ENCODE results near the gene BCL7B. TPM values are rescaled to one million over a fixed set of nuclear protein-coding genes. Genes with fewer than 3 reads are reported as not detected.

The BCL7B gene
- total RNA-seq, result 38.2 to 42.5 TPM (median 40.4 TPM) in 3 replicates

GRCh38 chr7:73557397-73558257, at the start of gene BCL7B:
TSS of gene BCL7B (minus strand) at chr7:73557690. CDS start at chr7:73557578, 112 bp downstream.
- Mint-ChIP-seq H3K9me3 (no peaks in the 10 kb centered on the region), H3K4me3 (peak within 1 kb of the TSS; percentile 85), H3K27ac (peak within 1 kb of the TSS; percentile 95), H3K36me3 (peaks cover 2% of the 10 kb centered on the region), H3K27me3 (ENCODE audit: low read depth) (no peaks in the 10 kb centered on the region), H3K4me1 (peaks cover 17% of the 10 kb centered on the region)
- TF ChIP-seq CTCF (IDR thresholded peaks at IDR 0.05; ENCODE audit: unreplicated experiment), result no peak
- DNase-seq (ENCODE audit: low spot score in 2 of 2, unreplicated experiment in 2 of 2), result peak; percentile 62 to 79

- TF ChIP-seq CTCF (IDR thresholded peaks at IDR 0.05; ENCODE audit: unreplicated experiment), result no peak
- DNase-seq (ENCODE audit: low spot score in 2 of 2, unreplicated experiment in 2 of 2), result no peak
- Mint-ChIP-seq H3K27ac (no peak overlapping the region), H3K4me1 (no peaks in the 10 kb centered on the region), H3K4me3 (no peak overlapping the region), H3K9me3 (no peaks in the 10 kb centered on the region), H3K36me3 (no peaks in the 10 kb centered on the region), H3K27me3 (ENCODE audit: low read depth) (peaks cover 13% of the 10 kb centered on the region)
These were observed 48.2 kb upstream of the BCL7B start for GRCh38 chr7:73605601-73606220.

GRCh38 chr7:73602721-73603651, 45.5 kb upstream of the BCL7B start:
- Mint-ChIP-seq H3K4me3 (no peak overlapping the region), H3K9me3 (no peaks in the 10 kb centered on the region), H3K4me1 (no peaks in the 10 kb centered on the region), H3K27ac (no peak overlapping the region), H3K36me3 (no peaks in the 10 kb centered on the region), H3K27me3 (ENCODE audit: low read depth) (peaks cover 23% of the 10 kb centered on the region)
- DNase-seq (ENCODE audit: low spot score in 2 of 2, unreplicated experiment in 2 of 2), result no peak
- no peak for TF ChIP-seq CTCF (IDR thresholded peaks at IDR 0.05; ENCODE audit: unreplicated experiment)

GRCh38 chr7:73599916-73600315, 42.4 kb upstream of the BCL7B start:
- H3K9me3 Mint-ChIP-seq, result no peaks in the 10 kb centered on the region
- TF ChIP-seq CTCF (IDR thresholded peaks at IDR 0.05; ENCODE audit: unreplicated experiment), result no peak
- H3K36me3 Mint-ChIP-seq, result no peaks in the 10 kb centered on the region
- peaks cover 24% of the 10 kb centered on the region for H3K27me3 Mint-ChIP-seq (ENCODE audit: low read depth)
- no peaks in the 10 kb centered on the region for H3K4me1 Mint-ChIP-seq
- H3K27ac Mint-ChIP-seq, result no peak overlapping the region
- no peak for DNase-seq (ENCODE audit: low spot score in 2 of 2, unreplicated experiment in 2 of 2)
- no peak overlapping the region for H3K4me3 Mint-ChIP-seq

- Mint-ChIP-seq H3K27ac (no peak overlapping the region), H3K27me3 (ENCODE audit: low read depth) (peaks cover 24% of the 10 kb centered on the region)
- no peak for TF ChIP-seq CTCF (IDR thresholded peaks at IDR 0.05; ENCODE audit: unreplicated experiment)
These were observed 41.8 kb upstream of the BCL7B start for GRCh38 chr7:73599151-73599882.

More at GRCh38 chr7:73599151-73599882, 41.8 kb upstream of the BCL7B start:
- DNase-seq (ENCODE audit: low spot score in 2 of 2, unreplicated experiment in 2 of 2), result no peak
- Mint-ChIP-seq H3K4me1 (no peaks in the 10 kb centered on the region), H3K36me3 (no peaks in the 10 kb centered on the region), H3K4me3 (no peak overlapping the region), H3K9me3 (no peaks in the 10 kb centered on the region)

Data from mesothelial cell of epicardium (in vitro differentiated cells).